ENCODE data around the gene ZNF827. TPM values are rescaled to one million over a fixed set of nuclear protein-coding genes. Genes with fewer than 3 reads are reported as not detected.

ZNF827 gene
- total RNA-seq, 1 experiment from 2014 or later, result 22.4 TPM

- TF ChIP-seq CTCF (conservative IDR thresholded peaks at IDR 0.05) (no peak), EZH2 (IDR thresholded peaks at IDR 0.05; ENCODE audit: low read depth) (no peak)
- BruUV-seq (replicated peaks), result no TSS peak
These were observed 169.1 kb downstream of the ZNF827 start for GRCh38 chr4:145769450-145770037.

GRCh38 chr4:145766273-145766672, 172.3 kb downstream of the ZNF827 start:
- H3K27ac ChIP-seq, result no peak overlapping the region
- H3K27me3 ChIP-seq (ENCODE audit: insufficient read depth, low read depth), result no peaks in the 10 kb centered on the region
- no peaks in the 10 kb centered on the region for H3K4me1 ChIP-seq (replicated peaks; ENCODE audit: insufficient read depth)
- no peaks in the 10 kb centered on the region for H3K79me2 ChIP-seq (ENCODE audit: low read depth)
- H2AFZ ChIP-seq, result no peak overlapping the region
- no peak overlapping the region for H3K4me2 ChIP-seq
- H3K9me2 ChIP-seq (ENCODE audit: insufficient read depth), result no peaks in the 10 kb centered on the region
- no peaks in the 10 kb centered on the region for H3K9me3 ChIP-seq (ENCODE audit: insufficient read depth, low read depth)
- BruUV-seq (replicated peaks), result no TSS peak
- no peak overlapping the region for H3K4me3 ChIP-seq
- H3K36me3 ChIP-seq (ENCODE audit: low read depth), result no peaks in the 10 kb centered on the region
- no peaks in the 10 kb centered on the region for H3F3A ChIP-seq (ENCODE audit: insufficient read depth, low read depth)
- intact Hi-C loops (cut with micrococcal nuclease; ENCODE audit: unreplicated experiment), result no loop called here
- no peak for TF ChIP-seq CTCF (conservative IDR thresholded peaks at IDR 0.05)
- no peak for TF ChIP-seq EZH2 (IDR thresholded peaks at IDR 0.05; ENCODE audit: low read depth)
- no peaks in the 10 kb centered on the region for H4K20me1 ChIP-seq (ENCODE audit: insufficient read depth)
- ChIA-PET CTCF (no interaction called here), POLR2A (ENCODE audit: unreplicated experiment) (no interaction called here)
- DNase-seq, result no peak

More at GRCh38 chr4:145769450-145770037, 169.1 kb downstream of the ZNF827 start:
- Histone ChIP-seq H3K9me3 (ENCODE audit: insufficient read depth, low read depth) (no peaks in the 10 kb centered on the region), H4K20me1 (ENCODE audit: insufficient read depth) (no peaks in the 10 kb centered on the region), H3K4me1 (replicated peaks; ENCODE audit: insufficient read depth) (no peaks in the 10 kb centered on the region), H3K4me2 (no peak overlapping the region), H3K36me3 (ENCODE audit: low read depth) (no peaks in the 10 kb centered on the region), H3K27me3 (ENCODE audit: insufficient read depth, low read depth) (no peaks in the 10 kb centered on the region), H2AFZ (no peak overlapping the region), H3K4me3 (no peak overlapping the region), H3K27ac (no peak overlapping the region), H3K79me2 (ENCODE audit: low read depth) (no peaks in the 10 kb centered on the region), H3K9me2 (ENCODE audit: insufficient read depth) (no peaks in the 10 kb centered on the region), H3F3A (ENCODE audit: insufficient read depth, low read depth) (no peaks in the 10 kb centered on the region)
- no peak for DNase-seq
- ChIA-PET POLR2A (ENCODE audit: unreplicated experiment) (no interaction called here), CTCF (no interaction called here)
- intact Hi-C loops (cut with micrococcal nuclease; ENCODE audit: unreplicated experiment), result no loop called here

- BruUV-seq (replicated peaks), result no TSS peak
- H3K4me1 ChIP-seq (replicated peaks; ENCODE audit: insufficient read depth), result no peaks in the 10 kb centered on the region
- no peaks in the 10 kb centered on the region for H3K9me3 ChIP-seq (ENCODE audit: insufficient read depth, low read depth)
- no peak for TF ChIP-seq CTCF (conservative IDR thresholded peaks at IDR 0.05)
- no peak for TF ChIP-seq EZH2 (IDR thresholded peaks at IDR 0.05; ENCODE audit: low read depth)
- no peak overlapping the region for H2AFZ ChIP-seq
- no peak for DNase-seq
- H3K79me2 ChIP-seq (ENCODE audit: low read depth), result no peaks in the 10 kb centered on the region
- CTCF ChIA-PET, result no interaction called here
- no peak overlapping the region for H3K27ac ChIP-seq
- intact Hi-C loops (cut with micrococcal nuclease; ENCODE audit: unreplicated experiment), result no loop called here
- H3K4me3 ChIP-seq, result no peak overlapping the region
- no peaks in the 10 kb centered on the region for H4K20me1 ChIP-seq (ENCODE audit: insufficient read depth)
- H3F3A ChIP-seq (ENCODE audit: insufficient read depth, low read depth), result no peaks in the 10 kb centered on the region
- no peak overlapping the region for H3K4me2 ChIP-seq
- H3K27me3 ChIP-seq (ENCODE audit: insufficient read depth, low read depth), result no peaks in the 10 kb centered on the region
- POLR2A ChIA-PET (ENCODE audit: unreplicated experiment), result no interaction called here
- no peaks in the 10 kb centered on the region for H3K36me3 ChIP-seq (ENCODE audit: low read depth)
- H3K9me2 ChIP-seq (ENCODE audit: insufficient read depth), result no peaks in the 10 kb centered on the region
These were observed 175.2 kb downstream of the ZNF827 start for GRCh38 chr4:145763399-145763798.
